Measurements from ENCODE around the gene LILRA2.
"Not testable (repeated sequence)": the region's sequence is repeated elsewhere in the genome, so short reads cannot be mapped to it uniquely, and the experiment has no call there.

LILRA2 gene

GRCh38 chr19:54586397-54586796, 12.8 kb downstream of the LILRA2 start:
- no peak for TF ChIP-seq CTCF (IDR thresholded peaks at IDR 0.05; ENCODE audit: low read depth, low read length, missing control alignments)
- no peak overlapping the region for H3K4me3 ChIP-seq (ENCODE audit: low read depth, low read length)
- H3K36me3 ChIP-seq (replicated peaks), result no peaks in the 10 kb centered on the region
- in situ Hi-C loops (cut with HindIII; ENCODE audit: low pct_ligation_motif_present, low sequenced_read_pairs), result no loop called here
- H3K27ac ChIP-seq, result no peak overlapping the region
- no peak for DNase-seq
- H3K27me3 ChIP-seq (replicated peaks), result no peaks in the 10 kb centered on the region

- in situ Hi-C loops (cut with HindIII; ENCODE audit: low pct_ligation_motif_present, low sequenced_read_pairs), result no loop called here
- no peak for TF ChIP-seq CTCF (IDR thresholded peaks at IDR 0.05; ENCODE audit: low read depth, low read length, missing control alignments)
- no peaks in the 10 kb centered on the region for H3K27me3 ChIP-seq (replicated peaks)
- no peak overlapping the region for H3K27ac ChIP-seq
- no peak for DNase-seq
- H3K4me3 ChIP-seq (ENCODE audit: low read depth, low read length), result no peak overlapping the region
- H3K36me3 ChIP-seq (replicated peaks), result no peaks in the 10 kb centered on the region
These were observed 13.4 kb downstream of the LILRA2 start for GRCh38 chr19:54587026-54587425.

GRCh38 chr19:54593445-54593844, 19.9 kb downstream of the LILRA2 start, which contains the start of gene LILRA1:
Gene LILRA1 (plus strand): TSS chr19:54593632. CDS start chr19:54594245, 613 bp downstream.
- H3K27me3 ChIP-seq (replicated peaks); in situ Hi-C loops (cut with HindIII; ENCODE audit: low pct_ligation_motif_present, low sequenced_read_pairs); H3K27ac ChIP-seq; H3K4me3 ChIP-seq (ENCODE audit: low read depth, low read length); H3K36me3 ChIP-seq (replicated peaks); DNase-seq: not testable (repeated sequence)

GRCh38 chr19:54593931-54594626, 20.5 kb downstream of the LILRA2 start:
- in situ Hi-C loops (cut with HindIII; ENCODE audit: low pct_ligation_motif_present, low sequenced_read_pairs); H3K36me3 ChIP-seq (replicated peaks); DNase-seq; H3K4me3 ChIP-seq (ENCODE audit: low read depth, low read length); H3K27ac ChIP-seq; H3K27me3 ChIP-seq (replicated peaks): not testable (repeated sequence)

GRCh38 chr19:54594737-54595136, 21.1 kb downstream of the LILRA2 start:
- no peak overlapping the region for H3K4me3 ChIP-seq (ENCODE audit: low read depth, low read length)
- DNase-seq, result no peak
- no peak overlapping the region for H3K27ac ChIP-seq
- in situ Hi-C loops (cut with HindIII; ENCODE audit: low pct_ligation_motif_present, low sequenced_read_pairs), result no loop called here
- no peaks in the 10 kb centered on the region for H3K27me3 ChIP-seq (replicated peaks)
- H3K36me3 ChIP-seq (replicated peaks), result no peaks in the 10 kb centered on the region
- TF ChIP-seq CTCF (IDR thresholded peaks at IDR 0.05; ENCODE audit: low read depth, low read length, missing control alignments), result no peak

- in situ Hi-C loops (cut with HindIII; ENCODE audit: low pct_ligation_motif_present, low sequenced_read_pairs); H3K4me3 ChIP-seq (ENCODE audit: low read depth, low read length); H3K27ac ChIP-seq; DNase-seq; H3K36me3 ChIP-seq (replicated peaks); H3K27me3 ChIP-seq (replicated peaks): not testable (repeated sequence)
These were observed 22.3 kb downstream of the LILRA2 start for GRCh38 chr19:54595680-54596436.

GRCh38 chr19:54600212-54600611, 26.6 kb downstream of the LILRA2 start:
- in situ Hi-C loops (cut with HindIII; ENCODE audit: low pct_ligation_motif_present, low sequenced_read_pairs), result no loop called here
- no peak for DNase-seq
- no peak for TF ChIP-seq CTCF (IDR thresholded peaks at IDR 0.05; ENCODE audit: low read depth, low read length, missing control alignments)
- Histone ChIP-seq H3K36me3 (replicated peaks) (no peaks in the 10 kb centered on the region), H3K27me3 (replicated peaks) (no peaks in the 10 kb centered on the region), H3K27ac (no peak overlapping the region), H3K4me3 (ENCODE audit: low read depth, low read length) (no peak overlapping the region)

Measured in brain microvascular endothelial cell (primary cell).